HAP-1 (cell line): Measurements from ENCODE around the gene WIPF3.

Source experiments
- DNase-seq, 2 experiments: peaks; one replicate each; pipeline ENCODE4 v3.0.0-alpha.2; 2016 to 2020; ENCODE audit warnings: low spot score in 2 of 2
- H3K27me3 ChIP-seq: fragments of 250-450 bp; sonication (Bioruptor Pico); 2 replicates; pipeline ENCODE4 v1.5.1; 2020; ENCODE audit warnings: low read depth, mild to moderate bottlenecking, moderate library complexity
- H3K36me3 ChIP-seq: fragments of 250-450 bp; sonication (Bioruptor Pico); replicated peaks from 2 replicates; pipeline ENCODE4 v1.5.1; 2020; ENCODE audit warnings: mild to moderate bottlenecking
- H3K4me1 ChIP-seq: fragments of 250-450 bp; sonication (Bioruptor Pico); 2 replicates; pipeline ENCODE4 v1.5.1; 2020; ENCODE audit warnings: mild to moderate bottlenecking
- H3K4me3 ChIP-seq: fragments of 250-450 bp; sonication (Bioruptor Pico); 2 replicates; pipeline ENCODE4 v1.5.1; 2020; ENCODE audit warnings: mild to moderate bottlenecking, moderate library complexity
- H3K9me3 ChIP-seq: fragments of 250-450 bp; sonication (Bioruptor Pico); 2 replicates; pipeline ENCODE4 v1.5.1; 2020; ENCODE audit warnings: mild to moderate bottlenecking, moderate library complexity
- in situ Hi-C: fragments of 300-500 bp; cut with MboI; formaldehyde crosslinking; loops from 3 replicates; pipeline ENCODE4 v1.14.3; 2020; ENCODE audit warnings: low sequenced_read_pairs, inconsistent platforms, mixed read lengths

The WIPF3 gene

GRCh38 chr7:29806208-29806994, at the start of gene WIPF3:
Gene WIPF3 (plus strand): TSS chr7:29806508. CDS start chr7:29834725, 28,217 bp downstream.
- H3K4me1 ChIP-seq, result peaks cover 28% of the 10 kb centered on the region
- DNase-seq, result peak; percentile 40 to 72
- no peaks in the 10 kb centered on the region for H3K27me3 ChIP-seq
- H3K4me3 ChIP-seq, result peak within 1 kb of the TSS; percentile 53
- in situ Hi-C loops, result no loop called here
- H3K36me3 ChIP-seq, result no peaks in the 10 kb centered on the region
- H3K9me3 ChIP-seq, result no peaks in the 10 kb centered on the region

DNA sequence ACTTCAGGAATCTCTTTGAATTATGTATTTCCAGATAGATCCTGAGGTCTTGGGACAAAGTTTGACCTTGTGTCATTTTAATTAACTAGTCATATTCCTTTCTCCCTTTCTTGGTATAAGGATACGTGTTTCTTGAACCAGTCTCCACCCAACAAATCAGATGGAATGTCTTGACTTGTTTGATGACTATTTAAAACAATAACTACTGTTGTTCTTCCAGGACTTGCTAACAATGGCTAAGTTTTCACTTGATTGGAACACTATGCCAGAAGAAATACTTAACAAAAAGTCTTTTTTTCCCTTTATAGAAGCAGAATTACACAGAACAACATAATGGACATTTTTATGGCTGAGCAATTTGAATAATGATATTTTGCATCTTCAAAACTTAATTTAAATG, 43.0 kb upstream of the WIPF3 start:
- DNase-seq, result peak in 1 of 2 experiments; percentile 23
- in situ Hi-C loops, result no loop called here
- Histone ChIP-seq H3K27me3 (no peaks in the 10 kb centered on the region), H3K4me3 (no peak overlapping the region), H3K9me3 (no peaks in the 10 kb centered on the region), H3K36me3 (no peaks in the 10 kb centered on the region), H3K4me1 (peaks cover 11% of the 10 kb centered on the region)

DNA sequence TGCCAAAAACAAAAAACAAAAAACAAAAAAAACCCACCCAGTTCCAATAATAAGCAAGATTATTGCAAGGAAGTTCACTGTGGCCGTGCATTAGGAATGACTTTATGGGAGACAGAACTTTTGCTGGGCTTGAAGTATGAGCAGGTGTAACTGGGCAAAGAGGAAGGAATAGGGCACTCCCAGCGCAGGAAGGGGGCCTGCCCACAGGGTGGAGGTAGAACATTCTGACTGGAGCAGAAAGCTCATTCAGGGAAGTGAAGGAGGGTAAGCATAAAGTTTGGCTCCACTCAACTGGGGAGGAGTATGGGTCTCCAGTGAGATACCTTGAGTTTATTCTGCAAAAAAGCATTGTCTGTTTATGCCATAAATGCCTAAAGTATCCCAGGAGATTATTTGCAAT, 42.1 kb upstream of the WIPF3 start:
- peak; percentile 41 to 69 for DNase-seq
- in situ Hi-C loops, result no loop called here
- H3K9me3 ChIP-seq, result no peaks in the 10 kb centered on the region

DNA sequence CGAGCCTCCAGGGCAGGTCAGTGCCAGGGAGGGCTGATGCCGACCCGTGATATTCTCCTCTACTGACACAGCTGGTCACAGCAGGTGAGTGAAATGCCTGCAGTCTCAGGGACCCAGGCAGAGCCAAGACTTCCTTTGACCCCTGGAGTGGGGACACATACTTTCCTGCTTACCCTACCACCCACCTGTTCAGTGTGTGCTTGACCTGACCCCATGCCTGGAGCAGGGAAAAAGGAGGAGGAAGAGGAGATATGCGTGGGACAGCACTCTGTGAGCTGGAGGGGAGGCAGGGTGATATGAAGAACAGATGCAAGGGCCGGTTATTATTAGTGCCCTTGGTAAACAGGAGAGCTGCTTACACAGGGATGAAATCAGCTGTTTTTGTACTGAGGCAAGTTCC, 40.8 kb upstream of the WIPF3 start:
- in situ Hi-C loops, result no loop called here
- no peaks in the 10 kb centered on the region for H3K36me3 ChIP-seq
- no peaks in the 10 kb centered on the region for H3K9me3 ChIP-seq
- H3K27me3 ChIP-seq, result no peaks in the 10 kb centered on the region
- no peak overlapping the region for H3K4me3 ChIP-seq
- DNase-seq, result no peak
- H3K4me1 ChIP-seq, result peaks cover 11% of the 10 kb centered on the region

More for the DNA sequence above, 42.1 kb upstream of the WIPF3 start:
- H3K36me3 ChIP-seq, result no peaks in the 10 kb centered on the region
- no peaks in the 10 kb centered on the region for H3K27me3 ChIP-seq
- peaks cover 11% of the 10 kb centered on the region for H3K4me1 ChIP-seq
- H3K4me3 ChIP-seq, result no peak overlapping the region

DNA sequence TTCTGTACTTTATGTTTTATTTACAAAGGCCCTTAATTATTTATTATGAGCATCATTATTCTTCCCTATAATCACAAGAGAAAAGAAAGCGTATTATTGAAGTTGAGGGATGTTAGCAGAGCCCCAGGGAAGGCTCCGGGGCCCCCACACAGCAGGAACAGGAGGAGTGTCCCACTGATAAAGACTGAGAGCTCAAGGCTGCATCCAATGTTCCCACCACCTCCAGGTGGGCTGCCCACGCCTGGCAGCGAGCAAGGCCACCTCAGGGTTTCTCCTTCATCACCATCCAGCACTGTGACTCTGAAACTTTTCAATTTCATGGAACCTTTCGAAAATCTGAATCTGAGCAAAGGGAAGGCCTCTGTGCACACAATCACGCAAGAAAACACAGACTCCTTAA, 35.9 kb upstream of the WIPF3 start:
- H3K36me3 ChIP-seq, result no peaks in the 10 kb centered on the region
- no peak overlapping the region for H3K4me3 ChIP-seq
- in situ Hi-C loops, result no loop called here
- no peaks in the 10 kb centered on the region for H3K9me3 ChIP-seq
- H3K4me1 ChIP-seq, result no peaks in the 10 kb centered on the region
- DNase-seq, result no peak
- H3K27me3 ChIP-seq, result no peaks in the 10 kb centered on the region

GRCh38 chr7:29771081-29771816, 35.1 kb upstream of the WIPF3 start:
- Histone ChIP-seq H3K27me3 (no peaks in the 10 kb centered on the region), H3K4me3 (no peak overlapping the region), H3K9me3 (no peaks in the 10 kb centered on the region), H3K36me3 (no peaks in the 10 kb centered on the region), H3K4me1 (no peaks in the 10 kb centered on the region)
- no peak for DNase-seq
- in situ Hi-C loops, result no loop called here

DNA sequence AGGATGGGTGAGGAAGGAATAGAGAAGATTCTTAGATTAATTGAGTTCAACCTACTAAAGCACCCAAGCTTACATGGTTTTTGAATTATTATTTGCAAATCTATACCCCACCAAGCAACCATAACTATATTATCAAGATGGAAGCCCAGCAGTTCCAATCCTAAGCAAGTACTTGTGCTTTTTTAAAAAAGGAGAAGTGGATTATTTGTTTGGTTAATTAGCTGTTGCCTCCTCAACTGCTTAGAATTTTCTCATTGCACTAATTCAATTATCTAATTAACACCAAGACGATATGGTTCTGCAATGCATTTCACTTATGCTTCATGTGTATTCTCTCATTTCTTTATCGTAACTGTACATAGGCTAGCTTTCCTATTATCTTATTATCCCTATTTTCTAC, 27.3 kb upstream of the WIPF3 start:
- no peaks in the 10 kb centered on the region for H3K36me3 ChIP-seq
- DNase-seq, result no peak
- H3K4me3 ChIP-seq, result no peak overlapping the region
- in situ Hi-C loops, result no loop called here
- H3K9me3 ChIP-seq, result no peaks in the 10 kb centered on the region
- no peaks in the 10 kb centered on the region for H3K4me1 ChIP-seq
- H3K27me3 ChIP-seq, result no peaks in the 10 kb centered on the region; the same call in 1 of the 2 replicates

- Histone ChIP-seq H3K4me1 (no peaks in the 10 kb centered on the region), H3K4me3 (no peak overlapping the region), H3K36me3 (no peaks in the 10 kb centered on the region), H3K27me3 (no peaks in the 10 kb centered on the region; the same call in 1 of the 2 replicates), H3K9me3 (no peaks in the 10 kb centered on the region)
- DNase-seq, result no peak
- in situ Hi-C loops, result no loop called here
These were observed 26.0 kb upstream of the WIPF3 start for GRCh38 chr7:29780346-29780745.

DNA sequence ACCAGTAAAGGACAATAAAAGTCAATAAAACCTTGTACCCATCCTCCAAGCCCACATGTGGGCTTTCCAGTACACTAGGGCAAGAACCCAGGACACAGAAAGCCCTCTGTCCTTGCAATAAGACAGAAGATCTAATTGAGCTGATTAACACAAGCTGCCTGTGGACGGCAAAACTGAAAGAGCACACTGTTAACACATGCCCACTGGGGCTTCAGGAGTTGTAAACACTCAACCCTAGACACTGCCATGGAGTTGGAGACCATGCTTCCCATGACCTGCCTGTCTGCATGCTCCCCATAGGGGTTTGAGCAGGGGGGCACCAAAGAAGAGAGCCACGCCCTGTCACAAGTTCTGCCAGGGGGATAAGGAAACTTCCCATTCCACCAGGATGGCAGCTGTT, 22.6 kb upstream of the WIPF3 start:
- no peaks in the 10 kb centered on the region for H3K4me1 ChIP-seq
- no peaks in the 10 kb centered on the region for H3K36me3 ChIP-seq
- H3K4me3 ChIP-seq, result no peak overlapping the region
- H3K9me3 ChIP-seq, result no peaks in the 10 kb centered on the region
- no peaks in the 10 kb centered on the region; the same call in 1 of the 2 replicates for H3K27me3 ChIP-seq
- in situ Hi-C loops, result no loop called here
- no peak for DNase-seq

DNA sequence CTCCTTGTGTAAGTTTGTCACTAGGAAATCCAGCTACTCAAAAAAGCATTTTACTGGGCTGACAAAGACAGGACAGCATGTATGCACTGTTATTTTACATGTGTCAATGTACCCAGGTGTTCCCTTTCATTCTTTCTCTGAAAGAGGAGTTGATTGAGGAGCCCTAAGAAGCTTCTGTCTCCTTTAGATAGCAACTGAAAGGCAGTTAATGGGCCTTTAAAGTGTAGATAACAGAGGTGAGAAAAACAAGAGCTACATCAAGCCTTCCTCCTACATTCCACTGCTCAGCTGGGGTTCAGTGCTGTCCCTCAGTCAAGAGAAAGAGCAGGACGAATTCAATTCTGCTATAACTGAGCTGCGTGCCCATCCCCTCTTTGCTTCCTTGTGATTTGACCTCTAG, 12.8 kb upstream of the WIPF3 start:
- Histone ChIP-seq H3K4me3 (no peak overlapping the region), H3K27me3 (no peaks in the 10 kb centered on the region), H3K36me3 (no peaks in the 10 kb centered on the region), H3K4me1 (peaks cover 38% of the 10 kb centered on the region), H3K9me3 (peaks cover 5% of the 10 kb centered on the region; the same call in 1 of the 2 replicates)
- in situ Hi-C loops, result no loop called here
- no peak for DNase-seq

DNA sequence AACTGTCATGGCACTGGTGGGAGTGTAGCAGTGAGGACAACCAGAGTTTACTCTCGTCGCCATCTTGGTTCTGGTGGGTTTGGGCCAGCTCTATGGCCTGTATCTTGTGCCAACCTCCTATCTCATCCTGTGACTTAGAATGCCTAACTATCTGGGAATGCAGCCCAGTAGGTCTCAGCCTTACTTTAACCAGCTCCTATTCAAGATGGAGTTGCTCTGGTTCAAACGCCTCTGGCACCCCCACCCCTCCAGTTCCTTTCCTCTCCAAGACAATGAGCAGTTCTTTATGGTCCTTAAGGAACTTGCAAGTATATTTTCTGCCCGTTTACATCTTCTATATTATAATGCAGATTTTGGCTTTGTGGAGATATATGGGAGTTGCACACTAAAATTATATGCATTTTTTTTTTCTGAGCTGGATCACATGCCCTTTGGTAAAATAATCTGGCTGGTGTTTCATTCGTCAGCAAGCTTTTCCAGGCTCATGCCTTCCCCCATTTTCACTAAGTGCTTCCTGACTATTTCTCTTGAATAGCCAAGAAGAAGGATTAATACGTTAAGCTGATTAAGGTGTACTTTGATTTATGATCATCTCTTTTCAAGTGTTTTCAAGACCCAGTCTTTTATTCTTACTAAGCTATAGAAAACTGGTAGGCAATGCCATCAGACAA, 11.2 kb upstream of the WIPF3 start:
- no peaks in the 10 kb centered on the region for H3K27me3 ChIP-seq
- H3K4me3 ChIP-seq, result no peak overlapping the region
- peaks cover 5% of the 10 kb centered on the region; the same call in 1 of the 2 replicates for H3K9me3 ChIP-seq
- in situ Hi-C loops, result no loop called here
- H3K36me3 ChIP-seq, result no peaks in the 10 kb centered on the region
- H3K4me1 ChIP-seq, result peaks cover 38% of the 10 kb centered on the region
- DNase-seq, result peak; percentile 72 to 100

- no peak overlapping the region for H3K4me3 ChIP-seq
- H3K27me3 ChIP-seq, result no peaks in the 10 kb centered on the region
- DNase-seq, result peak; percentile 65 to 99
- peaks cover 5% of the 10 kb centered on the region; the same call in 1 of the 2 replicates for H3K9me3 ChIP-seq
- no peaks in the 10 kb centered on the region for H3K36me3 ChIP-seq
- in situ Hi-C loops, result no loop called here
- peaks cover 38% of the 10 kb centered on the region for H3K4me1 ChIP-seq
These were observed 10.4 kb upstream of the WIPF3 start for GRCh38 chr7:29795696-29796580.
